Endothelial cell of umbilical vein (primary cell): Measurements from ENCODE around the gene CHCHD3. TPM values are rescaled to one million over a fixed set of nuclear protein-coding genes. Genes with fewer than 3 reads are reported as not detected.

Source experiments
- BruUV-seq: library from RNA; stranded (reverse); fragments of 400-500 nt; replicated peaks from 2 replicates; lab custom pipeline; 2021; lab: Mats Ljungman, UMichigan
- CTCF ChIA-PET: fragments of 300-600, 350-600 bp; sonication (Branson Sonifier 250); formaldehyde crosslinking; loops from one replicate; lab custom pipeline; 2021; ENCODE audit warnings: antibody characterized with exemption, inconsistent platforms; lab: Charles Lee
- POLR2A ChIA-PET: fragments of 300-600, 350-600 bp; sonication (Branson Sonifier 250); formaldehyde crosslinking; loops from one replicate; lab custom pipeline; 2021; ENCODE audit warnings: antibody characterized with exemption, inconsistent platforms; lab: Charles Lee
- DNase-seq: peaks from one replicate; pipeline ENCODE4 v3.0.0-alpha.2; 2011; ENCODE audit warnings: low read depth, low spot score
- FAIRE-seq: peaks from 2 replicates; lab custom pipeline; 2011; peaks lifted over from hg19 to GRCh38; lab: Jason Lieb, UNC
- H2AFZ ChIP-seq: 2 replicates; pipeline ENCODE4 v1.6.0; 2012; ENCODE audit warnings: low read depth, low read length, control low read depth, inconsistent platforms
- H3K27ac ChIP-seq: 2 replicates; pipeline ENCODE4 v1.5.1; 2011; ENCODE audit warnings: low read depth, mild to moderate bottlenecking, control low read depth, low read length, moderate library complexity; ENCODE audit not compliant: insufficient read depth
- H3K27me3 ChIP-seq, 2 experiments: 2 replicates each; pipeline versions ENCODE4 v1.6.0 to v1.6.1; 2011; ENCODE audit warnings: low read length in 2 of 2, mixed read lengths in 1 of 2; ENCODE audit not compliant: control insufficient read depth in 2 of 2, insufficient read depth in 2 of 2
- H3K36me3 ChIP-seq, 2 experiments: 2 replicates in 1 of 2; 3 replicates in 1 of 2; pipeline ENCODE4 v1.5.1; 2011; ENCODE audit warnings: low read length in 2 of 2, mild to moderate bottlenecking in 1 of 2, moderate library complexity in 1 of 2; ENCODE audit not compliant: control insufficient read depth in 2 of 2, insufficient read depth in 2 of 2; ENCODE audit errors: extremely low read depth in 1 of 2
- H3K4me1 ChIP-seq: 3 replicates; pipeline ENCODE4 v1.5.1; 2011; ENCODE audit warnings: mild to moderate bottlenecking, low read length; ENCODE audit not compliant: control insufficient read depth, insufficient read depth; ENCODE audit errors: extremely low read depth
- H3K4me2 ChIP-seq: 2 replicates; pipeline ENCODE4 v1.6.1; 2011; ENCODE audit warnings: low read length, control low read depth, mixed read lengths; ENCODE audit not compliant: insufficient read depth
- H3K4me3 ChIP-seq, 3 experiments: fragments of 200-600 bp in 1 of 3; sonication (generic), shearing (Covaris generic) in 1 of 3; replicated peaks in 1 of 3; 2 replicates each; pipeline ENCODE4 v1.5.1; 2011 to 2016; ENCODE audit warnings: control low read depth in 3 of 3, low read length in 3 of 3, mild to moderate bottlenecking in 2 of 3, inconsistent platforms in 1 of 3, low read depth in 1 of 3, moderate library complexity in 1 of 3; ENCODE audit not compliant: insufficient read depth in 1 of 3
- H3K79me2 ChIP-seq: 2 replicates; pipeline ENCODE4 v1.6.0; 2012; ENCODE audit warnings: low read length, inconsistent platforms; ENCODE audit not compliant: control insufficient read depth, insufficient read depth
- H3K9ac ChIP-seq: replicated peaks from 2 replicates; pipeline ENCODE3; 2011; ENCODE audit warnings: low read length, control low read depth; ENCODE audit not compliant: insufficient read depth; ENCODE audit errors: extremely low read depth
- H3K9me1 ChIP-seq: replicated peaks from 3 replicates; pipeline ENCODE4 v1.6.0; 2011; ENCODE audit warnings: mild to moderate bottlenecking, low read length; ENCODE audit not compliant: control insufficient read depth, insufficient read depth; ENCODE audit errors: extremely low read depth
- H3K9me3 ChIP-seq: replicated peaks from 2 replicates; pipeline ENCODE4 v1.5.1; 2012; ENCODE audit warnings: low read length, inconsistent platforms; ENCODE audit not compliant: control insufficient read depth, insufficient read depth
- H4K20me1 ChIP-seq: replicated peaks from 2 replicates; pipeline ENCODE3; 2011; ENCODE audit warnings: mild to moderate bottlenecking, low read length; ENCODE audit not compliant: control insufficient read depth, insufficient read depth; ENCODE audit errors: extremely low read depth
- EZH2 ChIP-seq: IDR thresholded peaks from 2 replicates; pipeline ENCODE4 v1.6.1; 2012; ENCODE audit warnings: borderline replicate concordance, low read depth, mild to moderate bottlenecking, moderate library complexity, low read length, inconsistent platforms; ENCODE audit not compliant: severe bottlenecking
- FOS ChIP-seq: IDR thresholded peaks from 2 replicates; pipeline ENCODE4 v1.6.1; 2011; ENCODE audit warnings: mild to moderate bottlenecking, low read length, moderate library complexity, borderline replicate concordance; ENCODE audit not compliant: insufficient read depth
- GATA2 ChIP-seq: IDR thresholded peaks from 2 replicates; pipeline ENCODE4 v1.7.0; 2011; ENCODE audit warnings: low read depth, mild to moderate bottlenecking, moderate library complexity, mixed read lengths, low read length; ENCODE audit not compliant: insufficient read length, insufficient read depth
- MYC ChIP-seq: IDR thresholded peaks from one replicate; pipeline ENCODE4 v1.6.1; 2011; ENCODE audit warnings: mild to moderate bottlenecking, low read depth, low read length
- dilution Hi-C: fragments of 300-500 bp; cut with MboI; formaldehyde crosslinking; loops from one replicate; pipeline ENCODE4 v1.15.0; 2019; ENCODE audit warnings: low sequenced_read_pairs; ENCODE audit not compliant: extremely low pct_ligation_motif_present
- intact Hi-C: fragments of 100-400 bp; cut with micrococcal nuclease; formaldehyde crosslinking; loops from one replicate; pipeline ENCODE4 v1.10.0; 2022
- polyA plus RNA-seq, 4 experiments: library from polyadenylated mRNA; depleted of rRNA in 3 of 4; stranded (reverse) in 3 of 4; unstranded in 1 of 4; fragments of >200 nt; gene quantifications; 2 replicates each; pipeline versions ENCODE4 v1.2.1 to v1.2.3, GENCODE V29; 2011 to 2012; ENCODE audit warnings: missing spikeins in 1 of 4
- total RNA-seq: library from RNA; stranded (reverse); gene quantifications from 2 replicates; pipeline ENCODE4 v1.2.3, GENCODE V29; 2021
- TF ChIP-seq, protein P1 (sequence below), 2 donors: IDR thresholded peaks; 1 replicate in 1 of 2; 2 replicates in 1 of 2; pipeline ENCODE4 v1.5.1; 2011; ENCODE audit warnings: low read length in 2 of 2, mild to moderate bottlenecking in 2 of 2, moderate library complexity in 2 of 2, control low read depth in 1 of 2, inconsistent platforms in 1 of 2, low read depth in 1 of 2; ENCODE audit not compliant: insufficient read depth in 1 of 2; ENCODE audit errors: extremely low read depth in 1 of 2
- TF ChIP-seq, protein P2 (sequence below): IDR thresholded peaks from 2 replicates; pipeline ENCODE4 v1.6.1; 2011; ENCODE audit not compliant: insufficient read depth, insufficient read length

Gene CHCHD3
- total and polyA plus RNA-seq, 2 donors (not counting 3 experiments of a cell fraction or from before 2014, with no cell fraction given) = 22.0 to 63.7 TPM

DNA sequence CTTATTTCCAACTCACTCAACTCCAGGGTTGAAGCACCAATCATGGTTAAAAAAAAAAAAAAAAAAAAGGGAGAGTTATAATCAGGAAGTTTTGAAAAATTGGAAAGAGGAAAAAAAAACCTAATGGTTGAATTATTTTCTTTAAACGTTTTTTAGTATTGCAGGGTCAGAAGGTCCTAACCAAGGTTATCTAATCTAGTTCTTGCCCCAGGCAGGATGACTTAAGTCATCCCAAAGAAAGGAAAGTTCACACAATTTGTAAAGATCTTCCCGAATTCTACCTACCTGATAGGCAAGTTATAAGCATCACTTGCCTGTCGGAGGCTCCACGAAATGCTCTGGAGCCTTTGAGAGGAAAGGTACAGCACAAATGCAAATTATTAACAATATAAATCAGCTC, 297.5 kb downstream of the CHCHD3 start:
- H3K27me3 ChIP-seq = no peaks in the 10 kb centered on the region
- dilution Hi-C loops (no loop called here), intact Hi-C loops (no loop called here)
- CTCF ChIA-PET = interaction anchor here (0.6 to 0.7 kb wide), 3 partner anchors 57 to 901 kb away, joined by 3 to 4 read pairs (median 3); no protein-coding TSS in a partner anchor
- no peaks in the 10 kb centered on the region for H3K79me2 ChIP-seq
- H3K9ac ChIP-seq = no peak overlapping the region
- no peak overlapping the region for H2AFZ ChIP-seq
- H3K9me3 ChIP-seq = no peaks in the 10 kb centered on the region
- no peak overlapping the region for H3K27ac ChIP-seq
- H4K20me1 ChIP-seq = no peaks in the 10 kb centered on the region
- no peak overlapping the region for H3K4me2 ChIP-seq
- DNase-seq (no peak), FAIRE-seq (no peak)
- TF ChIP-seq, protein P1, sequence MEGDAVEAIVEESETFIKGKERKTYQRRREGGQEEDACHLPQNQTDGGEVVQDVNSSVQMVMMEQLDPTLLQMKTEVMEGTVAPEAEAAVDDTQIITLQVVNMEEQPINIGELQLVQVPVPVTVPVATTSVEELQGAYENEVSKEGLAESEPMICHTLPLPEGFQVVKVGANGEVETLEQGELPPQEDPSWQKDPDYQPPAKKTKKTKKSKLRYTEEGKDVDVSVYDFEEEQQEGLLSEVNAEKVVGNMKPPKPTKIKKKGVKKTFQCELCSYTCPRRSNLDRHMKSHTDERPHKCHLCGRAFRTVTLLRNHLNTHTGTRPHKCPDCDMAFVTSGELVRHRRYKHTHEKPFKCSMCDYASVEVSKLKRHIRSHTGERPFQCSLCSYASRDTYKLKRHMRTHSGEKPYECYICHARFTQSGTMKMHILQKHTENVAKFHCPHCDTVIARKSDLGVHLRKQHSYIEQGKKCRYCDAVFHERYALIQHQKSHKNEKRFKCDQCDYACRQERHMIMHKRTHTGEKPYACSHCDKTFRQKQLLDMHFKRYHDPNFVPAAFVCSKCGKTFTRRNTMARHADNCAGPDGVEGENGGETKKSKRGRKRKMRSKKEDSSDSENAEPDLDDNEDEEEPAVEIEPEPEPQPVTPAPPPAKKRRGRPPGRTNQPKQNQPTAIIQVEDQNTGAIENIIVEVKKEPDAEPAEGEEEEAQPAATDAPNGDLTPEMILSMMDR (IDR thresholded peaks at IDR 0.05; ENCODE audit: extremely low read depth in 1 of 2, insufficient read depth in 1 of 2, low read depth in 1 of 2, low read length in 2 of 2) = no peak
- TF ChIP-seq EZH2 (no peak), MYC (no peak), GATA2 (no peak), FOS (no peak)
- TF ChIP-seq, protein P2, sequence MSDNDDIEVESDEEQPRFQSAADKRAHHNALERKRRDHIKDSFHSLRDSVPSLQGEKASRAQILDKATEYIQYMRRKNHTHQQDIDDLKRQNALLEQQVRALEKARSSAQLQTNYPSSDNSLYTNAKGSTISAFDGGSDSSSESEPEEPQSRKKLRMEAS = no peak
- POLR2A ChIA-PET = no interaction called here
- no peak overlapping the region for H3K4me3 ChIP-seq
- H3K4me1 ChIP-seq = no peaks in the 10 kb centered on the region
- no peaks in the 10 kb centered on the region for H3K9me1 ChIP-seq
- no TSS peak for BruUV-seq
- H3K36me3 ChIP-seq = peaks cover 0 to 2% of the 10 kb centered on the region in 2 experiments
